ENCODE results near the gene ZDHHC7.

- TF ChIP-seq CTCF (IDR thresholded peaks at IDR 0.05) (no peak), POLR2A (IDR thresholded peaks at IDR 0.05) (no peak), POLR2AphosphoS5 (IDR thresholded peaks at IDR 0.05; ENCODE audit: insufficient read depth in 1 of 2, low read depth in 1 of 2) (peak in 1 of 2 donors; percentile 19)
Measured at GRCh38 chr16:84992717-84993075, 18.6 kb downstream of the ZDHHC7 start.

All from vagina (tissue), 2 donors.